Measurements from ENCODE around the gene RPP30.

Gene RPP30

DNA sequence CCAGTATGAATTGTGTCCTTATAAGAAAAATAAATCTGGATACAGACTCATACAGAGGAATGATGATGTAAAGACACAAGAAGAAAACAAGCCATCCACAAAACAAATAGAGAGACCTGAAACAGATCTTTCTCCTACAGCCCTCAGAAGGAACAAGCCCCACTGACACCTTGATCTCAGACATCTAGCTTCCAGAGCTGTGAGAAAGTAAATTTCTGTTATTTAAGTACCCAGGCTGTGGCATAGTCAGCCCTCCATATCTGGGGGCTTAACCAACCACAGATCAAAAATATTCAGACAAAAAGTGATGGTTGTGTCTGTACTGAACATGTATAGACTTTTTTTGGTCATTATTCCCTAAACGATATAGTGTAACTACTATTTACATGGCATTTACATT is 73.0 kb downstream of the RPP30 start:
- TF ChIP-seq, protein P1, sequence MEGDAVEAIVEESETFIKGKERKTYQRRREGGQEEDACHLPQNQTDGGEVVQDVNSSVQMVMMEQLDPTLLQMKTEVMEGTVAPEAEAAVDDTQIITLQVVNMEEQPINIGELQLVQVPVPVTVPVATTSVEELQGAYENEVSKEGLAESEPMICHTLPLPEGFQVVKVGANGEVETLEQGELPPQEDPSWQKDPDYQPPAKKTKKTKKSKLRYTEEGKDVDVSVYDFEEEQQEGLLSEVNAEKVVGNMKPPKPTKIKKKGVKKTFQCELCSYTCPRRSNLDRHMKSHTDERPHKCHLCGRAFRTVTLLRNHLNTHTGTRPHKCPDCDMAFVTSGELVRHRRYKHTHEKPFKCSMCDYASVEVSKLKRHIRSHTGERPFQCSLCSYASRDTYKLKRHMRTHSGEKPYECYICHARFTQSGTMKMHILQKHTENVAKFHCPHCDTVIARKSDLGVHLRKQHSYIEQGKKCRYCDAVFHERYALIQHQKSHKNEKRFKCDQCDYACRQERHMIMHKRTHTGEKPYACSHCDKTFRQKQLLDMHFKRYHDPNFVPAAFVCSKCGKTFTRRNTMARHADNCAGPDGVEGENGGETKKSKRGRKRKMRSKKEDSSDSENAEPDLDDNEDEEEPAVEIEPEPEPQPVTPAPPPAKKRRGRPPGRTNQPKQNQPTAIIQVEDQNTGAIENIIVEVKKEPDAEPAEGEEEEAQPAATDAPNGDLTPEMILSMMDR (conservative IDR thresholded peaks at IDR 0.05; ENCODE audit: low read length): no peak
- no peak for DNase-seq (ENCODE audit: low read depth)
- no peak overlapping the region for H3K4me3 ChIP-seq (ENCODE audit: low read length)

DNA sequence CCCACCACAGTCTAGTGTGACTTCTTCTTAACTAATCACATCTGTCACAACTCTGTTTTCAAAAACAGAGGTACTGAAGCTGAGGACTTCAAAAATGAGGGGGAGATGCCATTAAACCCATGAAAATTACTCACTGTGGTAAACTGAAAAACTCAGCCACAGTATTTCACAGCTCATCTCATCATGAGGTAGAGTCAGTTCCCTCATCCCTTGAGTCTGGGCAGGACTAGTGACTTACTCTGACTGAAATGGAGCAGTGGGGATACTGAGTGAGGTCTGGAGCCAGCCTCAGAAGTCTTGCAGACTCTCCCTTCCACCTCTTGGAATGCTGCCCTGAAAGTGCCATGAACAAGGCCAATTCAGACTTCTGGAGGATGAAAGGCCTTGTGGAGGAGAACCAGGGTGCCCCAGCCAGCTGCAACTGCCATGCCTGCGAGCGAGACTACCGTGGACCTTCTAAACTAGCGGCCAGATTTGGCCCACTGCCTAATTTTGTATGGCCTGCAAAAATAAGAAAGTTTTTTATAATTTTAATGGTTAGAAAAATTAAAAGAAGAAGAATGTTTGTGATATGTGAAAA is 73.8 kb downstream of the RPP30 start:
- TF ChIP-seq, protein P1 (conservative IDR thresholded peaks at IDR 0.05; ENCODE audit: low read length): no peak
- H3K4me3 ChIP-seq (ENCODE audit: low read length): no peak overlapping the region
- DNase-seq (ENCODE audit: low read depth): peak; percentile 40

DNA sequence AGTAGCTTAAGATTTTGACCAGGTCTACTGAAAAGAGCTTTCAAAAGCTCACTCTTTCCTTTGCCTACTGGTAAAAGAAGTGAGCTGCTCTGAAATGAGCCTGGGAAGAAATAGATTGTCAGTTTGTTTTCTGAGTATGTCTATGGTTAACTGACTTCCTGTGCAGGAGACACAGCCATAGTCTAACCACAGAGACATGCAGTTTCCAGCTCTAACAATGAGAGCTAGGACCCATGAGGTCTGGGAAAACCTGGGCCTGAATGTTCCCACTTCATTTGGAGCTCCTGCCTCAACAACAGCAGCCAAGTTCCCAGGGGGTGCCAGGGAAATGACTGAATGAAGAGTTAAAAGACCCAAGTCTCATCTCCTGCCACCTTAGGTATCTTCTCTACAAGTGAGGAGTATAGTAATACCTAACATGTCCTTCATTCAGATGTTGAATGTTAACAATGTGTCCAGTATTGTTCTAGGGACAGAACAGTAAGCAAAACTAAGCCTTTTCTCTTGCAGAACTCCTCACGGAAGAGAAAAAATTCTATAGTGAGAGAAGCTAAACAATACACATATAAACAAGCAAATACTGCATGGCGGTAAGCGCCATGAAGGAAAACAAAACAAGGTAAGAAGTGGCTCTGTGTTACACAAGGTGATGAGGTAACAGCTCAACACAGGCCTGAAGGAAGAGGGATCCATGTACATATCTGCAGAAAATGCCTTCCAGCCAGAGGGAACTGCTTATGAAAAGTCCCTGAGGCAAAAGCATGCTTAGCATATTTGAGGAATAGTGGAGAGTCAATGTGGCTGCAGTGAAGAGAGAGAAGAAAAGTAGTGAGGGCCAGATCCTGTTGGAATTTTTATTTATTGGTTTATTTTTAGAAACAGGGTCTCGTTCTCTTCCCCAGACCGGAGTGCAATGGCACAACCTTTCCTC is 75.5 kb downstream of the RPP30 start:
- no peak overlapping the region for H3K4me3 ChIP-seq (ENCODE audit: low read length)
- TF ChIP-seq, protein P1 (conservative IDR thresholded peaks at IDR 0.05; ENCODE audit: low read length): no peak
- peak; percentile 77 for DNase-seq (ENCODE audit: low read depth)
